ENCODE results near the gene CHRNG. TPM values are rescaled to one million over a fixed set of nuclear protein-coding genes. Genes with fewer than 3 reads are reported as not detected.

Gene CHRNG
- total RNA-seq, 2 donors from 2014 or later: not detected

GRCh38 chr2:232550354-232551249 is 11.1 kb downstream of the CHRNG start, which contains the start of the genes EIF4E2 and TIGD1:
TSS of gene EIF4E2 (plus strand) at chr2:232550689. CDS start at chr2:232550725, 36 bp downstream.
TSS of gene TIGD1 (minus strand) at chr2:232550557. CDS start at chr2:232549882, 675 bp downstream.
- H3K27ac ChIP-seq (ENCODE audit: low read depth, low read length): peak within 1 kb of the TSS; percentile 92
- Mint-ChIP-seq H3K27ac (peak within 1 kb of the TSS; percentile 98), H3K27me3 (ENCODE audit: insufficient read depth) (no peaks in the 10 kb centered on the region), H3K9me3 (peaks cover 13% of the 10 kb centered on the region), H3K4me3 (peak within 1 kb of the TSS; percentile 88), H3K4me1 (peaks cover 13% of the 10 kb centered on the region), H3K36me3 (ENCODE audit: low read depth) (peaks cover 41% of the 10 kb centered on the region)
- peak within 1 kb of the TSS; percentile 89 for H3K4me3 ChIP-seq (ENCODE audit: low read length)
- H3K4me1 ChIP-seq (ENCODE audit: control insufficient read depth, insufficient read depth, low read length): no peaks in the 10 kb centered on the region
- 0% methylated on average over 14 to 78 of the region's 81 CpGs for WGBS, 2 experiments (ENCODE audit: insufficient coverage in 1 of 2, insufficient read length in 1 of 2)
- peak; percentile 98 for DNase-seq
- H3K9me3 ChIP-seq (ENCODE audit: control insufficient read depth, low read length): peaks cover 14% of the 10 kb centered on the region
- H3K27me3 ChIP-seq (ENCODE audit: control insufficient read depth, insufficient read depth, low read length, poor library complexity, severe bottlenecking): no peaks in the 10 kb centered on the region
- TF ChIP-seq CTCF (conservative IDR thresholded peaks at IDR 0.05): peak; percentile 65
- H3K36me3 ChIP-seq (ENCODE audit: control insufficient read depth, insufficient read depth, low read length): peaks cover 42% of the 10 kb centered on the region
- H3K9ac ChIP-seq (ENCODE audit: extremely low read depth, low read length, poor library complexity, severe bottlenecking): peak within 1 kb of the TSS; percentile 96

DNA sequence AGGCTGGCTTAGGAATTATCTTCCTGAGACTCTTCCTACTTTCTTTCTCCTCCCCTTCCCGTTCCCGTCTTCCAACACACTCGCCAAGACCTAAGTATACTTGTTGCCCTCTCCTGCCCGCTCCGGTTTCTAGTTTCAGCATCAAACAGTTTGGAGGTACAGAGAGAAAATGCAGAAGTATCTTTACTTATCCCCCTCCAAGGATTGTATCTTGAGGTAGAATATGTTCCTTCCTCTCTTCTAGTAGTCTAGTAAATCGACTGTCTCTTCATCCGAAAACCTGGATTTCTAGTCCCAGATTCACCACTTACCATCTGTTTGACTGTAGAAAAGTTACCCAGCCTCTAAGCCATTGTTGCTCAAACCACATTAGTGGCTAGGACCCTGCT is 11.8 kb downstream of the CHRNG start:
- H3K4me1 Mint-ChIP-seq: peaks cover 13% of the 10 kb centered on the region
- H3K27me3 Mint-ChIP-seq (ENCODE audit: insufficient read depth): no peaks in the 10 kb centered on the region
- H3K27ac ChIP-seq (ENCODE audit: low read depth, low read length): peak overlapping the region; percentile 91

GRCh38 chr2:232551776-232552175 is 12.3 kb downstream of the CHRNG start:
- Histone ChIP-seq H3K4me1 (ENCODE audit: control insufficient read depth, insufficient read depth, low read length) (no peaks in the 10 kb centered on the region), H3K4me3 (ENCODE audit: low read length) (peak overlapping the region; percentile 89), H3K9ac (ENCODE audit: extremely low read depth, low read length, poor library complexity, severe bottlenecking) (peak overlapping the region; percentile 96), H3K9me3 (ENCODE audit: control insufficient read depth, low read length) (peaks cover 14% of the 10 kb centered on the region), H3K27me3 (ENCODE audit: control insufficient read depth, insufficient read depth, low read length, poor library complexity, severe bottlenecking) (no peaks in the 10 kb centered on the region), H3K27ac (ENCODE audit: low read depth, low read length) (no peak overlapping the region), H3K36me3 (ENCODE audit: control insufficient read depth, insufficient read depth, low read length) (peaks cover 49% of the 10 kb centered on the region)
- no peak for TF ChIP-seq CTCF (conservative IDR thresholded peaks at IDR 0.05)
- WGBS, 2 experiments (ENCODE audit: insufficient coverage in 1 of 2, insufficient read length in 1 of 2): 88% methylated on average over 4 of the region's 4 CpGs; no CpG with 5 or more reads in 1 of the 2 experiments
- H3K27me3 Mint-ChIP-seq (ENCODE audit: insufficient read depth): no peaks in the 10 kb centered on the region
- H3K27ac Mint-ChIP-seq: peak overlapping the region; percentile 98
- peaks cover 13% of the 10 kb centered on the region for H3K9me3 Mint-ChIP-seq
- peaks cover 13% of the 10 kb centered on the region for H3K4me1 Mint-ChIP-seq
- peak overlapping the region; percentile 88 for H3K4me3 Mint-ChIP-seq
- DNase-seq: no peak
- peaks cover 43% of the 10 kb centered on the region for H3K36me3 Mint-ChIP-seq (ENCODE audit: low read depth)

More for the DNA sequence above, 11.8 kb downstream of the CHRNG start:
- DNase-seq: no peak
- peak overlapping the region; percentile 89 for H3K4me3 ChIP-seq (ENCODE audit: low read length)
- H3K27ac Mint-ChIP-seq: peak overlapping the region; percentile 98
- WGBS, 2 experiments (ENCODE audit: insufficient coverage in 1 of 2, insufficient read length in 1 of 2): 20 to 27% methylated on average over 5 to 7 of the region's 7 CpGs
- H3K4me3 Mint-ChIP-seq: peak overlapping the region; percentile 88
- H3K9ac ChIP-seq (ENCODE audit: extremely low read depth, low read length, poor library complexity, severe bottlenecking): peak overlapping the region; percentile 96
- H3K9me3 Mint-ChIP-seq: peaks cover 13% of the 10 kb centered on the region
- no peak for TF ChIP-seq CTCF (conservative IDR thresholded peaks at IDR 0.05)
- no peaks in the 10 kb centered on the region for H3K4me1 ChIP-seq (ENCODE audit: control insufficient read depth, insufficient read depth, low read length)
- H3K36me3 Mint-ChIP-seq (ENCODE audit: low read depth): peaks cover 43% of the 10 kb centered on the region
- H3K27me3 ChIP-seq (ENCODE audit: control insufficient read depth, insufficient read depth, low read length, poor library complexity, severe bottlenecking): no peaks in the 10 kb centered on the region
- peaks cover 14% of the 10 kb centered on the region for H3K9me3 ChIP-seq (ENCODE audit: control insufficient read depth, low read length)
- H3K36me3 ChIP-seq (ENCODE audit: control insufficient read depth, insufficient read depth, low read length): peaks cover 46% of the 10 kb centered on the region

Measured in endodermal cell (in vitro differentiated cells).